Neural crest cell (in vitro differentiated cells): ENCODE data around the gene CAPN12. TPM values are rescaled to one million over a fixed set of nuclear protein-coding genes. Genes with fewer than 3 reads are reported as not detected.

Experiments used
- DNase-seq: peaks from one replicate; pipeline ENCODE4 v3.0.0; 2021; ENCODE audit warnings: low read depth, mixed read lengths, low spot score
- H3K27ac Mint-ChIP-seq: one replicate; pipeline ENCODE4 v1.8.0; 2021; ENCODE audit warnings: mild to moderate bottlenecking, mixed read lengths; ENCODE audit not compliant: unreplicated experiment
- H3K27me3 Mint-ChIP-seq: 2 replicates; pipeline ENCODE4 v1.8.0; 2021; ENCODE audit warnings: low read depth, mild to moderate bottlenecking, mixed read lengths
- H3K36me3 Mint-ChIP-seq: 2 replicates; pipeline ENCODE4 v1.8.0; 2021; ENCODE audit warnings: low read depth, mild to moderate bottlenecking, mixed read lengths
- H3K4me1 Mint-ChIP-seq: 2 replicates; pipeline ENCODE4 v1.8.0; 2021; ENCODE audit warnings: mixed read lengths
- H3K4me3 Mint-ChIP-seq: one replicate; pipeline ENCODE4 v1.8.0; 2021; ENCODE audit warnings: mild to moderate bottlenecking, mixed read lengths
- H3K9me3 Mint-ChIP-seq: 2 replicates; pipeline ENCODE4 v1.8.0; 2021; ENCODE audit warnings: mixed read lengths
- CTCF ChIP-seq: fragments of 200-600 bp; sonication (generic); conservative IDR thresholded peaks from 2 replicates; pipeline ENCODE4 v1.5.0; 2021; ENCODE audit warnings: antibody characterized with exemption, mild to moderate bottlenecking
- total RNA-seq: library from RNA; stranded (reverse); gene quantifications from 2 replicates; pipeline ENCODE4 v1.2.1, GENCODE V29; 2021

The CAPN12 gene
- total RNA-seq, 1 donor from 2014 or later = not detected

GRCh38 chr19:38725469-38726283, 18.6 kb downstream of the CAPN12 start:
- Mint-ChIP-seq H3K4me3 (no peak overlapping the region), H3K9me3 (no peaks in the 10 kb centered on the region), H3K36me3 (peaks cover 5% of the 10 kb centered on the region), H3K27ac (no peak overlapping the region), H3K4me1 (peaks cover 24% of the 10 kb centered on the region), H3K27me3 (peaks cover 2% of the 10 kb centered on the region)
- DNase-seq = no peak
- no peak for TF ChIP-seq CTCF

GRCh38 chr19:38723990-38724854, 20.1 kb downstream of the CAPN12 start:
- Mint-ChIP-seq H3K27ac (no peak overlapping the region), H3K4me1 (peaks cover 19% of the 10 kb centered on the region), H3K9me3 (no peaks in the 10 kb centered on the region), H3K4me3 (no peak overlapping the region), H3K27me3 (peaks cover 2% of the 10 kb centered on the region), H3K36me3 (no peaks in the 10 kb centered on the region)
- TF ChIP-seq CTCF = no peak
- DNase-seq = no peak

- H3K27ac Mint-ChIP-seq = no peak overlapping the region
These were observed 20.7 kb downstream of the CAPN12 start for GRCh38 chr19:38723606-38723965.

GRCh38 chr19:38722947-38723605, 21.2 kb downstream of the CAPN12 start:
- TF ChIP-seq CTCF = no peak
- Mint-ChIP-seq H3K27ac (no peak overlapping the region), H3K27me3 (peaks cover 2% of the 10 kb centered on the region), H3K4me3 (peak overlapping the region; percentile 15), H3K9me3 (no peaks in the 10 kb centered on the region), H3K4me1 (peaks cover 24% of the 10 kb centered on the region), H3K36me3 (no peaks in the 10 kb centered on the region)
- no peak for DNase-seq

More at GRCh38 chr19:38723606-38723965, 20.7 kb downstream of the CAPN12 start:
- Mint-ChIP-seq H3K4me3 (peak overlapping the region; percentile 15), H3K4me1 (peaks cover 23% of the 10 kb centered on the region), H3K9me3 (no peaks in the 10 kb centered on the region), H3K27me3 (peaks cover 2% of the 10 kb centered on the region), H3K36me3 (no peaks in the 10 kb centered on the region)
- DNase-seq = no peak
- no peak for TF ChIP-seq CTCF

GRCh38 chr19:38721979-38722773, 22.1 kb downstream of the CAPN12 start:
- DNase-seq = peak; percentile 65
- peak overlapping the region; percentile 89 for H3K4me3 Mint-ChIP-seq
- no peak for TF ChIP-seq CTCF
- H3K27ac Mint-ChIP-seq = peak overlapping the region; percentile 97
- H3K36me3 Mint-ChIP-seq = no peaks in the 10 kb centered on the region
- peaks cover 24% of the 10 kb centered on the region for H3K4me1 Mint-ChIP-seq
- H3K9me3 Mint-ChIP-seq = no peaks in the 10 kb centered on the region
- peaks cover 2% of the 10 kb centered on the region for H3K27me3 Mint-ChIP-seq
